Lower leg skin (tissue), 3 donors: Measurements from ENCODE around the gene CDADC1.

Experiments
- CTCF ChIP-seq, 3 donors: fragments of 450-650 bp; IDR thresholded peaks; one replicate each; pipeline ENCODE4 v1.5.1; 2016; ENCODE audit warnings: antibody characterized with exemption in 3 of 3, mild to moderate bottlenecking in 3 of 3, moderate library complexity in 2 of 3
- POLR2A ChIP-seq, 2 donors: fragments of 450-650 bp; IDR thresholded peaks; one replicate each; pipeline ENCODE4 v1.6.1; 2016 to 2017; ENCODE audit warnings: antibody characterized with exemption in 2 of 2, mild to moderate bottlenecking in 1 of 2, moderate library complexity in 1 of 2

- TF ChIP-seq CTCF (IDR thresholded peaks at IDR 0.05) (no peak), POLR2A (IDR thresholded peaks at IDR 0.05) (no peak)
These were observed 24.6 kb downstream of the CDADC1 start for GRCh38 chr13:49272296-49272695.
